LNCaP clone FGC (cell line): ENCODE data around the gene NPAS3.

Source experiments
- DNase-seq: peaks from one replicate; pipeline ENCODE4 v3.0.0-alpha.2; 2011; ENCODE audit warnings: low read depth
- H3K4me3 ChIP-seq: 2 replicates; pipeline ENCODE4 v1.5.1; 2011; ENCODE audit warnings: mild to moderate bottlenecking, low read depth, low read length, control low read depth
- CTCF ChIP-seq: IDR thresholded peaks from 2 replicates; pipeline ENCODE4 v1.5.1; 2012; ENCODE audit warnings: mild to moderate bottlenecking; ENCODE audit not compliant: control insufficient read depth, insufficient read depth; ENCODE audit errors: extremely low read depth

NPAS3 gene

GRCh38 chr14:33738491-33738890, 799.8 kb downstream of the NPAS3 start:
- TF ChIP-seq CTCF: no peak
- H3K4me3 ChIP-seq: no peak overlapping the region
- no peak for DNase-seq

- TF ChIP-seq CTCF: no peak
- no peak overlapping the region for H3K4me3 ChIP-seq
- no peak for DNase-seq
These were observed 801.9 kb downstream of the NPAS3 start for GRCh38 chr14:33740531-33740930.

- no peak overlapping the region for H3K4me3 ChIP-seq
- TF ChIP-seq CTCF: no peak
- no peak for DNase-seq
These were observed 803.5 kb downstream of the NPAS3 start for GRCh38 chr14:33742166-33742565.

GRCh38 chr14:33745163-33745562, 806.5 kb downstream of the NPAS3 start:
- no peak for TF ChIP-seq CTCF
- H3K4me3 ChIP-seq: no peak overlapping the region
- no peak for DNase-seq

GRCh38 chr14:33747749-33748148, 809.1 kb downstream of the NPAS3 start:
- DNase-seq: no peak
- no peak for TF ChIP-seq CTCF
- no peak overlapping the region for H3K4me3 ChIP-seq

GRCh38 chr14:33754261-33754660, 815.6 kb downstream of the NPAS3 start:
- DNase-seq: no peak
- TF ChIP-seq CTCF: no peak
- no peak overlapping the region for H3K4me3 ChIP-seq

- DNase-seq: no peak
- TF ChIP-seq CTCF: no peak
- no peak overlapping the region for H3K4me3 ChIP-seq
These were observed 816.7 kb downstream of the NPAS3 start for GRCh38 chr14:33755358-33755757.
